Fibroblast of lung (primary cell): ENCODE results near the gene TAPT1. TPM values are rescaled to one million over a fixed set of nuclear protein-coding genes. Genes with fewer than 3 reads are reported as not detected.

Source experiments
- DNase-seq, 2 donors: peaks; one replicate each; pipeline versions ENCODE4 v3.0.0 to v3.0.0-alpha.2; 2010; ENCODE audit warnings: low read depth in 2 of 2
- H2AFZ ChIP-seq: 2 replicates; pipeline ENCODE4 v1.5.1; 2012; ENCODE audit warnings: low read length, control low read depth, inconsistent platforms
- H3K27ac ChIP-seq: 2 replicates; pipeline ENCODE4 v1.5.1; 2011; ENCODE audit warnings: low read length, control low read depth; ENCODE audit not compliant: insufficient read depth
- H3K27me3 ChIP-seq: 2 replicates; pipeline ENCODE4 v1.5.1; 2011; ENCODE audit warnings: mild to moderate bottlenecking, low read length; ENCODE audit not compliant: control insufficient read depth, insufficient read depth
- H3K36me3 ChIP-seq: 2 replicates; pipeline ENCODE4 v1.5.1; 2011; ENCODE audit warnings: low read length; ENCODE audit not compliant: control insufficient read depth, insufficient read depth
- H3K4me1 ChIP-seq: 2 replicates; pipeline ENCODE4 v1.5.1; 2011; ENCODE audit warnings: low read length; ENCODE audit not compliant: control insufficient read depth, insufficient read depth; ENCODE audit errors: extremely low read depth
- H3K4me2 ChIP-seq: 2 replicates; pipeline ENCODE4 v1.5.1; 2011; ENCODE audit warnings: low read length, control low read depth; ENCODE audit not compliant: insufficient read depth; ENCODE audit errors: extremely low read depth
- H3K4me3 ChIP-seq, 4 experiments: fragments of 200-600 bp in 1 of 4; sonication (generic) in 1 of 4; replicated peaks in 1 of 4; 2 replicates each; pipeline ENCODE4 v1.5.1; 2011 to 2016; ENCODE audit warnings: low read length in 4 of 4, low read depth in 3 of 4, mild to moderate bottlenecking in 3 of 4, control low read depth in 2 of 4, inconsistent platforms in 1 of 4, mixed read lengths in 1 of 4; ENCODE audit not compliant: insufficient read depth in 1 of 4; ENCODE audit errors: control extremely low read depth in 1 of 4
- H3K79me2 ChIP-seq: 2 replicates; pipeline ENCODE4 v1.5.1; 2012; ENCODE audit warnings: mild to moderate bottlenecking, low read length, inconsistent platforms; ENCODE audit not compliant: control insufficient read depth, insufficient read depth
- H3K9ac ChIP-seq: 2 replicates; pipeline ENCODE4 v1.5.1; 2011; ENCODE audit warnings: mild to moderate bottlenecking, low read length, control low read depth; ENCODE audit not compliant: insufficient read depth
- H3K9me3 ChIP-seq: 2 replicates; pipeline ENCODE4 v1.5.1; 2012; ENCODE audit warnings: low read depth, low read length; ENCODE audit not compliant: control insufficient read depth, insufficient read depth
- H4K20me1 ChIP-seq: 2 replicates; pipeline ENCODE4 v1.5.1; 2011; ENCODE audit warnings: low read length; ENCODE audit not compliant: control insufficient read depth, insufficient read depth; ENCODE audit errors: extremely low read depth
- EZH2 ChIP-seq: IDR thresholded peaks from 2 replicates; pipeline ENCODE4 v1.5.1; 2012; ENCODE audit warnings: low read length, control low read depth, mild to moderate bottlenecking; ENCODE audit errors: missing control alignments
- polyA plus RNA-seq, 2 donors: library from polyadenylated mRNA; depleted of rRNA in 1 of 2; stranded (reverse) in 1 of 2; unstranded in 1 of 2; fragments of >200 nt; gene quantifications; 2 replicates each; pipeline ENCODE4 v1.2.1, GENCODE V29; 2011 to 2012; ENCODE audit warnings: missing spikeins in 1 of 2
- total RNA-seq: library from RNA; depleted of rRNA; stranded (reverse); fragments of >200 nt; gene quantifications from 2 replicates; pipeline ENCODE4 v1.2.1, GENCODE V29; 2014
- TF ChIP-seq, protein P1 (sequence below), 2 donors: IDR thresholded peaks in 1 of 2; conservative IDR thresholded peaks in 1 of 2; 1 replicate in 1 of 2; 2 replicates in 1 of 2; pipeline ENCODE4 v1.5.1; 2011 to 2012; ENCODE audit warnings: low read length in 2 of 2, control low read depth in 1 of 2, inconsistent platforms in 1 of 2, low read depth in 1 of 2, mild to moderate bottlenecking in 1 of 2

The TAPT1 gene
- total and polyA plus RNA-seq, 2 donors (not counting 1 experiment from before 2014, with no cell fraction given): 18.7 to 20.6 TPM

DNA sequence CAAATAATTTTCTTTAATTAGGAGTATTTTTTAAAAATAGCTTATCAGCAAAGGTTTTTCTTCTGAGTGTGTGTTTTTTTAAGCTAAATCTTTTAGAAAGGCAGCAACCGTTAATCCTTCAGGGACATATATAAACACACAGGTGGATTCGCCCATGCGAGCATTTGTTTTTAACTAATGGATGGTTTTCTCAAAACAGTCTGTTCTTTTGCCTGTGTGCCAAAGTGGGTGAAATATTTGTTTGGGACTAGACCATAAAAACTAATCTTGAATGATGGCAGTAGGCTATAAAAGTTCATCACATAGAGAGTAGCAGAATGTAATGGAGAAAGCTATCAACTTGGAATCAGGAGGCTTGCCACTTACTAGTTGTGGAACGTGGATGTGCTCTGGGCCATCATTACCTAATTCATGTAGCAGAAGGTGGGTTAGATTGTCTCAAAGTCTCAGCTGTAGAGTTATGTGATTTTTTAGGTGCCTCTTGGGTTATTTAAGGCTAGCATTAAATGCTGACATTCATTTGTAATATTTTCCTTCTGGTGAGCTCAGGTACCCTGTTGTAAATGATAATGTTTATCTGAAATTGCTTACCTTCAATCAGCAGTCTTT, 7.4 kb upstream of the TAPT1 start:
- H4K20me1 ChIP-seq: no peaks in the 10 kb centered on the region
- no peaks in the 10 kb centered on the region for H3K9me3 ChIP-seq
- H2AFZ ChIP-seq: no peak overlapping the region
- H3K4me1 ChIP-seq: no peaks in the 10 kb centered on the region
- H3K9ac ChIP-seq: no peak overlapping the region
- H3K4me2 ChIP-seq: no peak overlapping the region
- no peaks in the 10 kb centered on the region for H3K79me2 ChIP-seq
- H3K27me3 ChIP-seq: no peaks in the 10 kb centered on the region
- no peak for TF ChIP-seq EZH2
- TF ChIP-seq, protein P1, sequence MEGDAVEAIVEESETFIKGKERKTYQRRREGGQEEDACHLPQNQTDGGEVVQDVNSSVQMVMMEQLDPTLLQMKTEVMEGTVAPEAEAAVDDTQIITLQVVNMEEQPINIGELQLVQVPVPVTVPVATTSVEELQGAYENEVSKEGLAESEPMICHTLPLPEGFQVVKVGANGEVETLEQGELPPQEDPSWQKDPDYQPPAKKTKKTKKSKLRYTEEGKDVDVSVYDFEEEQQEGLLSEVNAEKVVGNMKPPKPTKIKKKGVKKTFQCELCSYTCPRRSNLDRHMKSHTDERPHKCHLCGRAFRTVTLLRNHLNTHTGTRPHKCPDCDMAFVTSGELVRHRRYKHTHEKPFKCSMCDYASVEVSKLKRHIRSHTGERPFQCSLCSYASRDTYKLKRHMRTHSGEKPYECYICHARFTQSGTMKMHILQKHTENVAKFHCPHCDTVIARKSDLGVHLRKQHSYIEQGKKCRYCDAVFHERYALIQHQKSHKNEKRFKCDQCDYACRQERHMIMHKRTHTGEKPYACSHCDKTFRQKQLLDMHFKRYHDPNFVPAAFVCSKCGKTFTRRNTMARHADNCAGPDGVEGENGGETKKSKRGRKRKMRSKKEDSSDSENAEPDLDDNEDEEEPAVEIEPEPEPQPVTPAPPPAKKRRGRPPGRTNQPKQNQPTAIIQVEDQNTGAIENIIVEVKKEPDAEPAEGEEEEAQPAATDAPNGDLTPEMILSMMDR (conservative IDR thresholded peaks at IDR 0.05 in 1 of 2, IDR thresholded peaks at IDR 0.05 in 1 of 2; ENCODE audit: low read depth in 1 of 2, low read length in 2 of 2): no peak
- H3K4me3 ChIP-seq: no peak overlapping the region
- H3K27ac ChIP-seq: no peak overlapping the region
- no peaks in the 10 kb centered on the region for H3K36me3 ChIP-seq
- DNase-seq: no peak

DNA sequence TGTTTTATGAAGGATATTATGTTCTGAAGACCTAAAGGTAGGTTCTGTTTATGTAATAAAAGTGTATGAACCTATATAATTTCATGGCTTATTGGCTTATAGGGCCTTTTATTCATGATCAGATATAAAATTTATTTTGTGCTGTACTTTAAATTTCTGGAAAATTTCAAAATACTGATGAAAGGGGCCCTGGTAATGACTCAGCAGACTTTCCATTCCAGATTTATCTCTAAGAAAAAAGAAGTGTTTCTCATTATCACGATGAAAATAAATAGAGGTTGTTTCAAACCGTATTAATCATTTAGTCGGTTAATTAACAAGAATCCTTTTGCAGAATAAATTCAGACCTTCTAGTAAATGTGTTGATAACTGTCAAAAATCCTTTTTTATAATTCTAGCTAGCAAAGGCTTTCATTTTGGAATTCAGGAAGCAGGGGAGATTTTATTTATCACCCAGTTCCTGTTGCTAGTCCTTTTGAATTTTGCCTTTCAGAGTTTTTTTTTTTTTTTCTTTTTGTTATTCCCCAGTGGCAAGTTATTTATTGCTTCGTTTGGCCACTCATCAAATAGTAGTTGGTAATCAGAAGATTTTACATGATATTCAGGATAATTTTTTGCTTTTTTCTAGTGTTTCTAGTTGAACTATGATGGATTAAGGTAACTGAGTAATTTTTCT, 5.4 kb upstream of the TAPT1 start:
- Histone ChIP-seq H3K9me3 (no peaks in the 10 kb centered on the region), H3K36me3 (no peaks in the 10 kb centered on the region), H3K27ac (no peak overlapping the region), H3K79me2 (no peaks in the 10 kb centered on the region), H3K4me2 (no peak overlapping the region), H4K20me1 (no peaks in the 10 kb centered on the region), H2AFZ (no peak overlapping the region), H3K4me1 (peaks cover 2% of the 10 kb centered on the region), H3K27me3 (no peaks in the 10 kb centered on the region), H3K9ac (no peak overlapping the region), H3K4me3 (no peak overlapping the region)
- TF ChIP-seq, protein P1 (conservative IDR thresholded peaks at IDR 0.05 in 1 of 2, IDR thresholded peaks at IDR 0.05 in 1 of 2; ENCODE audit: low read depth in 1 of 2, low read length in 2 of 2): no peak
- no peak for TF ChIP-seq EZH2
- DNase-seq: no peak

- no peak for DNase-seq
- Histone ChIP-seq H3K4me3 (no peak overlapping the region), H3K4me1 (peaks cover 2% of the 10 kb centered on the region), H2AFZ (no peak overlapping the region), H4K20me1 (no peaks in the 10 kb centered on the region), H3K79me2 (peaks cover 5% of the 10 kb centered on the region), H3K36me3 (no peaks in the 10 kb centered on the region), H3K4me2 (no peak overlapping the region), H3K27me3 (no peaks in the 10 kb centered on the region), H3K9ac (no peak overlapping the region), H3K9me3 (no peaks in the 10 kb centered on the region), H3K27ac (no peak overlapping the region)
- TF ChIP-seq EZH2: no peak
- TF ChIP-seq, protein P1 (conservative IDR thresholded peaks at IDR 0.05 in 1 of 2, IDR thresholded peaks at IDR 0.05 in 1 of 2; ENCODE audit: low read depth in 1 of 2, low read length in 2 of 2): no peak
These were observed 4.0 kb upstream of the TAPT1 start for GRCh38 chr4:16230308-16230707.
